ENCODE data around the gene GNAI3. TPM values are rescaled to one million over a fixed set of nuclear protein-coding genes. Genes with fewer than 3 reads are reported as not detected.
A peak's percentile ranks its signal among the peaks of the same experiment; 100 is the strongest.

Gene GNAI3
- total and polyA plus RNA-seq, 2 experiments from 2014 or later = 14.9 TPM

- Histone ChIP-seq H3K27ac (no peak overlapping the region), H3K79me2 (ENCODE audit: insufficient read depth) (no peaks in the 10 kb centered on the region), H3F3A (ENCODE audit: insufficient read depth) (peaks cover 13% of the 10 kb centered on the region), H3K9ac (no peak overlapping the region), H3K4me1 (ENCODE audit: insufficient read depth) (peaks cover 13% of the 10 kb centered on the region), H3K27me3 (replicated peaks; ENCODE audit: insufficient read depth) (no peaks in the 10 kb centered on the region), H3K36me3 (ENCODE audit: low read depth) (no peaks in the 10 kb centered on the region), H4K20me1 (ENCODE audit: insufficient read depth) (no peaks in the 10 kb centered on the region), H2AFZ (no peak overlapping the region), H3K4me3 (no peak overlapping the region), H3K9me3 (ENCODE audit: low read depth) (no peaks in the 10 kb centered on the region), H3K9me2 (ENCODE audit: insufficient read depth) (no peaks in the 10 kb centered on the region), H3K4me2 (ENCODE audit: unreplicated experiment) (no peak overlapping the region)
- in situ Hi-C loops (cut with MboI) = no loop called here
- no peak for TF ChIP-seq EZH2phosphoT487 (IDR thresholded peaks at IDR 0.05; ENCODE audit: insufficient read depth, low read depth)
- no peak for TF ChIP-seq EZH2 (IDR thresholded peaks at IDR 0.05; ENCODE audit: insufficient read depth, poor library complexity, severe bottlenecking)
- 67 to 71% methylated on average over 8 to 9 of the region's 9 CpGs for WGBS, 2 experiments (ENCODE audit: low coverage in 1 of 2, low lambda C conversion rate in 2 of 2, missing lambda C conversion rate in 2 of 2)
- no peak for DNase-seq
Measured at GRCh38 chr1:109639063-109639840, 90.8 kb downstream of the GNAI3 start.

- Histone ChIP-seq H3K79me2 (ENCODE audit: insufficient read depth) (no peaks in the 10 kb centered on the region), H3K9ac (no peak overlapping the region), H3K4me2 (ENCODE audit: unreplicated experiment) (no peak overlapping the region), H3K4me1 (ENCODE audit: insufficient read depth) (peaks cover 13% of the 10 kb centered on the region), H3K27ac (no peak overlapping the region), H2AFZ (no peak overlapping the region), H3K9me3 (ENCODE audit: low read depth) (no peaks in the 10 kb centered on the region), H3K36me3 (ENCODE audit: low read depth) (no peaks in the 10 kb centered on the region), H3K4me3 (no peak overlapping the region), H4K20me1 (ENCODE audit: insufficient read depth) (no peaks in the 10 kb centered on the region), H3F3A (ENCODE audit: insufficient read depth) (peaks cover 13% of the 10 kb centered on the region), H3K27me3 (replicated peaks; ENCODE audit: insufficient read depth) (no peaks in the 10 kb centered on the region), H3K9me2 (ENCODE audit: insufficient read depth) (no peaks in the 10 kb centered on the region)
- in situ Hi-C loops (cut with MboI) = loop anchor here (10.0 kb wide), 2 partner anchors 115 to 345 kb away; partner anchors contain the start of gene AHCYL1
- TF ChIP-seq EZH2 (IDR thresholded peaks at IDR 0.05; ENCODE audit: insufficient read depth, poor library complexity, severe bottlenecking) (no peak), EZH2phosphoT487 (IDR thresholded peaks at IDR 0.05; ENCODE audit: insufficient read depth, low read depth) (no peak)
- WGBS, 2 experiments (ENCODE audit: low coverage in 1 of 2, low lambda C conversion rate in 2 of 2, missing lambda C conversion rate in 2 of 2) = 42 to 48% methylated on average over 6 of the region's 6 CpGs
- no peak for DNase-seq
Measured at GRCh38 chr1:109639841-109640184, 91.4 kb downstream of the GNAI3 start.

GRCh38 chr1:109640285-109640865 is 92.0 kb downstream of the GNAI3 start:
- no peak overlapping the region for H3K4me3 ChIP-seq
- DNase-seq = peak; percentile 69
- H4K20me1 ChIP-seq (ENCODE audit: insufficient read depth) = no peaks in the 10 kb centered on the region
- H3K4me2 ChIP-seq (ENCODE audit: unreplicated experiment) = no peak overlapping the region
- 28 to 30% methylated on average over 5 of the region's 5 CpGs for WGBS, 2 experiments (ENCODE audit: low coverage in 1 of 2, low lambda C conversion rate in 2 of 2, missing lambda C conversion rate in 2 of 2)
- H3K79me2 ChIP-seq (ENCODE audit: insufficient read depth) = no peaks in the 10 kb centered on the region
- H2AFZ ChIP-seq = no peak overlapping the region
- H3K9me2 ChIP-seq (ENCODE audit: insufficient read depth) = no peaks in the 10 kb centered on the region
- peaks cover 9% of the 10 kb centered on the region for H3F3A ChIP-seq (ENCODE audit: insufficient read depth)
- H3K4me1 ChIP-seq (ENCODE audit: insufficient read depth) = peaks cover 13% of the 10 kb centered on the region
- no peaks in the 10 kb centered on the region for H3K9me3 ChIP-seq (ENCODE audit: low read depth)
- no peak overlapping the region for H3K27ac ChIP-seq
- H3K9ac ChIP-seq = no peak overlapping the region
- H3K27me3 ChIP-seq (replicated peaks; ENCODE audit: insufficient read depth) = no peaks in the 10 kb centered on the region
- H3K36me3 ChIP-seq (ENCODE audit: low read depth) = no peaks in the 10 kb centered on the region
- no peak for TF ChIP-seq EZH2 (IDR thresholded peaks at IDR 0.05; ENCODE audit: insufficient read depth, poor library complexity, severe bottlenecking)
- no peak for TF ChIP-seq EZH2phosphoT487 (IDR thresholded peaks at IDR 0.05; ENCODE audit: insufficient read depth, low read depth)
- in situ Hi-C loops (cut with MboI) = loop anchor here (10.0 kb wide), 2 partner anchors 114 to 344 kb away; partner anchors contain the start of gene AHCYL1

GRCh38 chr1:109641078-109641740 is 92.8 kb downstream of the GNAI3 start:
- no peak overlapping the region for H3K4me2 ChIP-seq (ENCODE audit: unreplicated experiment)
- H3K79me2 ChIP-seq (ENCODE audit: insufficient read depth) = no peaks in the 10 kb centered on the region

More at GRCh38 chr1:109641078-109641740, 92.8 kb downstream of the GNAI3 start:
- Histone ChIP-seq H3K27ac (no peak overlapping the region), H3K4me3 (no peak overlapping the region), H3K36me3 (ENCODE audit: low read depth) (no peaks in the 10 kb centered on the region), H2AFZ (no peak overlapping the region), H3K9me3 (ENCODE audit: low read depth) (no peaks in the 10 kb centered on the region), H3K9me2 (ENCODE audit: insufficient read depth) (no peaks in the 10 kb centered on the region), H3K9ac (no peak overlapping the region), H4K20me1 (ENCODE audit: insufficient read depth) (no peaks in the 10 kb centered on the region), H3F3A (ENCODE audit: insufficient read depth) (peaks cover under 1% of the 10 kb centered on the region; the same call in 1 of the 2 replicates), H3K27me3 (replicated peaks; ENCODE audit: insufficient read depth) (no peaks in the 10 kb centered on the region), H3K4me1 (ENCODE audit: insufficient read depth) (peaks cover 6% of the 10 kb centered on the region)
- WGBS, 2 experiments (ENCODE audit: low coverage in 1 of 2, low lambda C conversion rate in 2 of 2, missing lambda C conversion rate in 2 of 2) = 41 to 49% methylated on average over 2 of the region's 2 CpGs
- in situ Hi-C loops (cut with MboI) = loop anchor here (10.0 kb wide), 2 partner anchors 114 to 344 kb away; partner anchors contain the start of gene AHCYL1
- DNase-seq = no peak
- TF ChIP-seq EZH2phosphoT487 (IDR thresholded peaks at IDR 0.05; ENCODE audit: insufficient read depth, low read depth) = no peak
- TF ChIP-seq EZH2 (IDR thresholded peaks at IDR 0.05; ENCODE audit: insufficient read depth, poor library complexity, severe bottlenecking) = no peak

All from GM23248 (cell line).